Stimulated activated CD8-positive, alpha-beta memory T cell treated with anti-CD3 and anti-CD28 coated beads, Interleukin-12 subunit alpha, Interleukin-12 subunit beta, amount 100 ng/mL, for 24 hours (primary cell): ENCODE results near the gene ENKUR.
"Not testable (repeated sequence)": the region's sequence is repeated elsewhere in the genome, so short reads cannot be mapped to it uniquely, and the experiment has no call there.

Source experiments
- DNase-seq: peaks from one replicate; pipeline ENCODE4 v3.0.0-alpha.2; 2020; ENCODE audit errors: extremely low read depth

The ENKUR gene

DNA sequence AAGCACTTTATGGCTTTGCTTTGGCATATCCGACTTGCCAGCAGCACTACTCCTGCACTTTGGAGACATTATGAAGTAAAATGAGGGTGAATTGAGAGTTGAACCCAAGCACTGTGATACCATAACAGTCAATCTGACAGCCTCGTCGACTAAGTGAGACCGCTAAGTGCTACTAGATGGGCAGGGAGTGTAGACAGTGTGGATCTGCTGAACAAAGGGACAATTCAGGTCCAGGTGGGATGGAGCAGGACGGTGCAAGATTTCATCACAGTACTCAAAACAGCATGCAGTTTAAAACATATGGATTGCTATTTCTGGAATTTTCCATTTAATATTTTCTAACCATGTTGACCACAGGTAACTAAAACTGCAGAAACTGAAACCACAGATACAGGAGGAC lies 42.8 kb downstream of the ENKUR start:
- DNase-seq, result no peak

DNA sequence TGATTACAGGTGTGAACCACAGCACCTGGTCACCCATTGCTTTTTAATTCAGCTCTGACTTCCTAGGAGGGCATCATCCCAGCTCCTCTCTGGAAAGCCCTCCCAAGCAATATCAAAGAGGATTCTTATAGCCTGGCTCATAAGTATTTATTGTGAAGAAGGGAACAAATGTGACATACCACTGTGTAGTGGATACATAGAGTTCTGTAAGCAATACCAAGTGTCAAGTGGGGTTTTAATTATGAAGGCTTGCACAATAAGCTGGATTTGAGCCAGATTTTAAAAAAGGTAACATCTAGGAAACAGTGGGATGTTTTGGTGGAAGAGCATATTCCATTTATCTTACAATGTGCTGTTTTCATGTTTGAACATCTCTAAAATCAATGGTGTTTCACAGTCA lies 44.6 kb downstream of the ENKUR start:
- no peak for DNase-seq

DNA sequence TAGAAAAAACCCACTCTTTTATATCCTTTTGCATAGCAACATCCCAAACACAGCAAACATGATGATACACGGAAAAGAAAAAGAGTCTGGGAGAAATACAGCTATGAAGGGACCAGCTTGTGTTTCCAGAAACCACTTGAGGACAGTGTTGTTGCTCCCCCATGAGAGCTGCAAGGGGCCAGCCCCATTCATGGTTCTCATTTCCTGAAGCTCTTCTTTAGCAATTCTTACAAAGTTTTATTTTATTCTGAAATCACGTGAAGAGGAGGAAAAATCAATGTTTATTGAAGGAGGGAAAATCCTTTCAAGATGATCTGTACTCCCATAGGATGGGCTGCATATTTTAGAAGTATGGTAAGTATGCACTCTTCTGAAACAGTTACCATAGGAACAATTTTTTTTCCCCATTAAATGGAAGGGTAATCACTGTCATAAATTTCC lies 46.1 kb downstream of the ENKUR start:
- DNase-seq, result no peak

DNA sequence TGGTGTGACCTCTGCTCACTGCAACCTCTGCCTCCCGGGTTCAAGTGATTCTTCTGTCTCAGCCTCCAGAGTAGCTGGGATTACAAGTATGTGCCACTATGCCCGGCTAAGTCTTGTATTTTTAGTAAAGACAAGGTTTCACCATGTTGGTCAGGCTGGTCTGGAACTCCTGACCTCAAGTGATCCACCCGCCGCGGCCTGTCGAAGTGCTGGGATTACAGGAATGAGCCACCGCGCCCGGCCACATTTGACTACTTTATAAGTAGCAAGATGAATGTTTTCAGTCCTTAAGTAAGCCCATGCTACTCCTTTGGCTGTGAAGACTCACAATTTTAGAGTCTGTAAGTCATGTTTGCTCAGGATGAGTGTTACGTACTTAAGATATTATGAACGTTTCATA lies 47.0 kb downstream of the ENKUR start:
- not testable (repeated sequence) for DNase-seq

DNA sequence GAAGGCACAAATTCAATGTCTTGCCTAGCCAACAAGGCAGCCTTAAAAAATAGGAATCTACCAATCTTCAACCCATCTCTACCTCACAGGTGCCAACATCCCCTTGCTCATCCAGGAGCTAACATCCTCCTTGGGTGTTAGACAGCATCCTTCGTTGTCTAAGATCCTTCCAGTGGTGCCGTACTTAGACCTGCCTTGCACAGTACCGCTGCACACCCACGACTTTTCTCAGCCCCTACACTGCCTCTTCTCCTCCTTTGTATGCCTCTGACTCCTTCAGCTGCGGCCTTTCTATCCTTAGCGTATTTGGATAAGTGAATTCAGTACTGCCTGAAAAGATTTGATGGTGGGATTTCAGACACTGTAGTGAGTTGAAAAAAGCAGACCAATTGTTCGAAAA lies 47.6 kb downstream of the ENKUR start:
- no peak for DNase-seq

DNA sequence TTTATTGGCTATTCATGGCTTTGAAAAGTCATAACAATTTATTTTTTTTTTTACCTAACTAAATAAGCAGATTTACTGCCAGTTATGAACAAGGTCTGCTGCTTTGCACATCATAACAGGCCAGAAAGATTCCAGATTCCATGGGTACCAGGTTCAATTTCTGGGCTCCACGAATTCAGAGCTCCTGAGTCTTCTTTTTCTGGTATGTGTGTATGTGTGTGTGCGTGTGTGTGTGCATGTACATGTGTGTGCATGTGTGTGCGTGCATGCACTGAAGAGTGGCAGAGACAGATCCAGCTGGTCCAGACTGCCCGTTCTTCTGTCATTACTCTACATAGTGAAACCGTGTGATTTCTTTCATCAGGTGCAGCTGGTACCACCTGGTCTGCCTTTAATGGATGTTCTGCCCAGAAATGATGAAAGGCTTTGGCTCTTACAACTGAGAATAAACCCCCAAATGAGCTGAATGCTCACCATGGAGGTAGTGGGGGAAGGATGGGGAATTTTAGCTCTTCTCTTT lies 48.9 kb downstream of the ENKUR start:
- no peak for DNase-seq

DNA sequence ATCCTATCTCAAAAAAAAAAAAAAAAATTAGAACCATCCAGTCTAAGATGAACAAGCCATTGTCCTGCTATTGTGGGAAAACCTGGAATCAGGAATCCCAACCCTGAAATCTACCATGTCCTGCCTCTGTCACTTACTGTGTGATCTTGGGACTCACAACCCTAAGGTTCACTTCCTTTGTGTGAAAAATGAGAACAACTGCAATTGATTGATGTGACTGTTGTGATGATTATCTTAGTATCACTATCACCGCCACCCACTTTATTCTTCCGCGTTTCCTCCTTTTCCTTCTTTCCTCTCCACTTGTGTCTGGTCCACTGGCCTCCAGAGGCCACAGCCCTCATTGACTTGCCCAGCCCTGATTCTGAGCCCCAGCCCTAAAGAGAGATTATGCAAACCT lies 50.9 kb downstream of the ENKUR start:
- no peak for DNase-seq

DNA sequence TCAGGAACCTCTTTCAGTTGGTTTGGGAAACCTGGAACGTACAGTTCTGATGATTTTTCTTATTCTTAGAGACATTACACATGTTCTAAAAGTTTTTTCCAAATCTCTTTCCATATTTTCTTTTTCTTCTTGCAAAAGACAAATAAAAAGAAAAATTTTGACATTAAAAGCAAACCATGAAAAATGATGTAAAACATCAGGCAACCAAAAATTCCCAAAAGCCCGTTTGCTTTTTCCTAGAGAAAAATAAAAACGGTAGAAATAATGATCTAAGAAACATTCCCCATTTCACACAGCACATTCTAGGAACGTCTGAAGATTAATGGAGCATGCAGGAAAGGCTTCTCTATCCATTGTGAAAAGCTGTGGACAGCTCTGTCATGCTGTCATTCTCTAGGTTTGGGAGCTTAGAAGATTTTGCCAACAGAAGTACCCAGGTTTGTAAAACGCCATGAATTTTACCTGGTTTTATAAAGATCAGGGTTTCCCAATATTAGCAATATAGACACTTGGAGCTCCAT lies 52.4 kb downstream of the ENKUR start:
- DNase-seq, result no peak

DNA sequence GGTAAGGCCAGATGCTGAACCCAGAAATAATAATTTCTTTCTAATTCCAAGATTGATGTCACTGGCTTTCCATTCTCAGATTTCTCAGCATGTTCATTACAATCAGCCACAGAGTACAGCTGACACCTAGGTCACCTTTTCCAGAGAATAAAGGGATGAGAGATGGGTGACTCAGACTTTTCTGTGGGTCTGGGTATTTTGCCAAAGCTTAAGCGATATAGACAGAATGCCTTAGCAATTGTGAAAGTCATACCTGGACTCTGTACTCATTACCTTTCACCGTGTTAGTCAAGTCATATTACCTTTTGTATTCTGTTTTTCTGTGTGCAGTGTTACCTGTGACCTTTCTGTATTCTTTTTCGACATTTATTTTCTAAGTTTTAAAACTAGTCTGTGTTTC lies 53.0 kb downstream of the ENKUR start:
- DNase-seq, result no peak

DNA sequence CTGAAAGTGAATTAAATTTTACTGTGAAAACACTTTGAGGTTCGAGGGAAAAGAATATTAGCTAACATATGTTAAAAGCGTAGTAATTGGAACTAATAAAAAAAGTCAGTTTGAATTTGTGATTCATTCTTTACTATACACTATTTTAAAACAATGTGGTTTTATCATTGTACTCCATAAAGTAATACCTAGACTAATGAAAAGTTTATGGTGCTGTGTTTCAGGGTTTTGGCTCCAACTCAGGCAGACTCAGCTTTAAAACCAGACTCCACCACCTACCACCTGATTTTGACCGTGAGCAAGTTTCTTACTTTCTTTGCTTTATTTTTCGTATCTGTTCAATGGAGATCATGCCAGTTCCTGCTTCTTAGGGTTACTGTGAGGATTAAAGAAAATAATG lies 54.4 kb downstream of the ENKUR start:
- no peak for DNase-seq

DNA sequence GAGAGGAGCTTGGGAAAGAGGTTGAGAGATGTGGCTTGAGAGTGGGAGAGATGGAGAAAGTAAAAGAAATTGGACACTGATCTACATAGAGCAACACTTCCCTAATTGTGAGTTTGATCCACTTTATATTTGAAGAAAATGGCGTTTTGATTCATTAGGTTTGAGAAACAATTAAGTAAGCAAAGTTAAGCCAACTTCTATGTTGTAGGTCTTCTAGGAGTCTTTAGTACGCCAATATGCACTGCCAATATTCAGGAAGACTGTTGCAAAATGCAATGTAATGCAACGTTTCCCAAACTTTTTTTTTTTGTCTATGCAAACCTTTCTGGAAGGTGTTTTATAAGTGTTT lies 56.6 kb downstream of the ENKUR start:
- no peak for DNase-seq

DNA sequence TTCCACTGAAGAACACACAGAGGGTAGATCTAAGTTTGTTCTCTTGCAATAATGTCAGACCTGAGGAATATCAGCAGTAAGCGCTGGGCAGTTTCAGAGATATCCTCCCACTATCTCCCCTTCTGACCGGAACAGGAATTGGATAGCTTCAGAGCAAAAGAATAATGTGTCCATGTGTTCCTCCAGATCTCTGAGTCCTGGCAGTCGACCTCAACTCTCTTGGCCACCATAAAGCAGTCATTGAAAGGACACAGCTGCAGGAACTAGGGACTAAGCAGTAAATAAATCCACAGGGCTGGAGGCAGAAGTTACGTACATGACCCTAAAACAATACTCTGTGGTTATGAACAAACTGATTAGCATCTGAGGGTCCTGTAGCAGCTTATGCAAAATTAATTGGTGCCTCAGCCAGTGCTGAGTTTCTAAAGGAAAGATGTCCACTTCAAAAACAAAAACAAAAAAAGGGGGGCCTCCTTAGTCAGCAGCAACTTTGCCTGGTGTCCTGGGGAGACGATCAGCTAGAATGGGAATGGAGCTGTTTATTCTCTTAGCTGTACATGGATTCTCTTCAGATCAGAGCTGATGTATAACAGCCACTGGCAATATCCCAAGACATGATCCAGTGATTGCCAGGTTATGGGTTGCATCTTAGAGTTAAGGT lies 57.1 kb downstream of the ENKUR start:
- DNase-seq, result no peak

DNA sequence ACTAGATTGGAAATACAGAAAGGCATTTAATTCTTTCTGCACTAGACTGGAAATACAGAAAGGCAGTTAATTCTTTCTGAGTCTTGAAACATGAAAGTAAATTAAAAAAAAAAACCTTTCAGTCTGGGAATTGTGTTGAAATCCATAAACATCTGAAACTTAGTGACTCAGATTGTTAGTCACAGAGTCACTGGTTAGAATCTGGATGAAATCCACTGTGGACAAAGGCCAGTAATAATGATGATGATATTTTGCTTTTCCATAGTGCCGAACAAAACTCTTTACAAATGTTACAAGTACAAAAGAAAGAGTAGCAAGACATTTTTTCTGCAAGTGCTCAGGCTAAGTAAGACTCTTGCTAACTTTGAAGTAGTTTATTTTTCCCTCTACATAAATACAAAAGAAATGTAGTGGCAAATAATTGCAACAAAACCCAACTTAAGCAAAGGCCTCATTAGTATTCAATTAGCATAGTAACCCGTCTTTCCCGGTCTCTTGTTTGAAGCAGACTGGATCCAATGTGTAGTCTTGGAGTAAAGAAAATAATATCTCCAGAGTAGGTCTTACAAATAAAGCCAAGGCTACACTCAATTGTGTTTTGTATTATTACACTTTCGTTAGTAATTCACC lies 57.8 kb downstream of the ENKUR start:
- no peak for DNase-seq

DNA sequence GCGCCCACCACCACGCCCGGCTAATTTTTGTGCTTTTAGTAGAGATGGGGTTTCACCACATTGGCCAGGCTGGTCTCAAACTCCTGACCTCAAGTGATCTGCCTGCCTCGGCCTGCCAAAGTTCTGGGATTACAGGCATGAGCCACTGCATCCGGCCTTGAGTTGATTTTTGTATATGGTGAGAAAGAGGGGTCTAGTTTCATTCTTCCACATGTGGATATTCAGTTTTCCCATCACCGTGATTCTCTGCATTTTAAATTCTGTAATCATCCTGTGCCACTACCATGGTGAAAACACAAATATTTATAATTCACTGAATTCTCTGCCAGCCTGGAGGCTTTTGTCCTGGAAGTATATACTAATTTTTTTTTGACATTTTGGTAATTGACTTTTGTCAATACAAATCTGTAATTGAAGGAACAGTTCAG lies 58.3 kb downstream of the ENKUR start:
- not testable (repeated sequence) for DNase-seq

DNA sequence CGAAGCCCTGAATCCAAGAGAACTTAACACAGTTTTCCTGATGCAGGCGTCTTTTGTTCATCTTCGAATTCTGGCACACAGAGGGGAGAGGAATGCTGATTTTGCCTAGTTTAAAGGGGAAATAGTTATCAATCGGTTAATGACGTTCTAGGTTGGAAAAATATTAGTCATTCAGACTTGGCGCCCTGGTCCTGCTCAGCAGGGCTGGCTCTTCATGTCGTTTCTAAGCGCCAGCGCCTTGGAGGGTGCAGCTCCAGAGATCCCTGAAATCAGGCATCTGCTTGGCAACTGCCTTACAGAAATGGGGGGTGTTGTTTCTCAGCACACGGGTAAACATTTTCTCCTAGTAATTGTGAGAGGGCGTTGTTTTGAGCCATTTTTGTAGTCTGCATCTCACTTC lies 62.3 kb downstream of the ENKUR start:
- no peak for DNase-seq

DNA sequence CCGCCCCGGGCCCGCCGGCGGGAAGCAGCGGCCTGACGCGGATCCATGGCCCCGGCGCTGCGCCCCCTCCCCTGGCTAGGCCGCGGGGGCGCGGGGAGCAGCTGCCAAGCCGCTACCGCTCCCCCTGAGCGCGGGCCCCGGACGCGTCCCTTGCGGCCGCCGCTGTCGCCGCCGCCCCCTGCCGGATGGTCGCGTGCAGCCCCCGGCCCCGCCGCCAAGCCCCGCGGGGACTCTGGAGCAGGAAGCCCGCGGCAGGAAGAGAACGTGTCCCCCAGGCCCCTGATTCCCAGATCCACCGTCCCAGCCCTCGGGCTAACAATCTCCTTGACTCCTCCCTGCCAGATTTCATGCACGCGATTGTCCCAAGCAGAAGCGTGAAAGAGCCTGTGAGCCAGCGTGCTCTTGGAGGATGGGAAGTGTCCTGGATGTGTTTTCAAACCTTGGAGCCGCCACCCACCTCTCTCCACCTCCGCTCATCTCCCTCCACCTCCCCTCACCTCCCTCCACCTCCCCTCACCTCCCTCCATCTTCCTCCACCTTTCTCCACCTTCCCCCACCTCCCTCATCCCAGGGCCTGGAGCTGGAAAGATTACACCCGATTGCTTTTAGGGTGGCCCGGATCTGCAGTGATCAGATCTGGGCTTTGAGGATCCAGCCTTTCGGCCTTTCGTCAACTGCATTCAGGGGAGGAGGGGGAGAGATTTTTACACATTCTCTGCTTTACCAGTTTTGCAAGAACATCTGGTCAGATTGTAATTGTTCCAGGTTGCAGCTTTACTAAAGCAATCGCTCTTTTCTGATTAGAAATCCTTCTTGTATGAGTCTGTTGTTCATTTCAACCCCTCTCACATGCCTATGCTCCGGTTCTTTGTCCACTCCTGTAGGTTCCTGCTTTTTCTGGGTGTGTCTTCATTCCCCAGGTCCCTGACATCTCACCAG lies 63.0 kb downstream of the ENKUR start:
- no peak for DNase-seq

DNA sequence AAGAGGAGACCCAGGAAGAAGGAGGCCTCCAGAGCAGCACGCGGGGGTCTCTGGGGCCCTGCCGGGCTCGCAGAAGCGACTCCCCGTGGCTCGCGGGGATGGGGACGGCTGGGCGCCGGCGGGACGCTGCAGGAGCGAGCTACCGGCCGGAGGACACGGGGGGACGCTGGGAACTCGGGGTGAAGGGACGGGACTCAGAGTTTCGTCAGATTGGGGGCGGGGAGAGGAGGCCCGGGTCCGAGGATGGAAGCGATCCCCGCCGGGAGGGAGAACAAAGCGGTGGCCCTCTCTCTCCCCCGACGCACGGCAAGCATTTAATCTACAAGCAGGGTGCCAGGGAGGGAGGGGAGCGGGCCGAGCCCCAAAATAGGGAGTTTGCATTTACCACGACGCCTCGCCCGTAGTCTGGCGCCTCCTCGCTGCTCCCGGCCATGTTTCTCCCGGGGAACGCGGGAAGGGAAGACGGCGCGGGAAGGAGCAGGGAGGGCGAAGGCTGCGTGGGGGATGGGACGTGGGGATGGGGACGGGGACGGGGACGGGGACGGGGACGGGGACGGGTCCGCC lies 63.7 kb downstream of the ENKUR start, which contains the start of gene PRTFDC1:
PRTFDC1 (minus strand) TSS at position 464 of the 564 bp plus-strand sequence; CDS start at position 433, 31 bp downstream.
- DNase-seq, result no peak

DNA sequence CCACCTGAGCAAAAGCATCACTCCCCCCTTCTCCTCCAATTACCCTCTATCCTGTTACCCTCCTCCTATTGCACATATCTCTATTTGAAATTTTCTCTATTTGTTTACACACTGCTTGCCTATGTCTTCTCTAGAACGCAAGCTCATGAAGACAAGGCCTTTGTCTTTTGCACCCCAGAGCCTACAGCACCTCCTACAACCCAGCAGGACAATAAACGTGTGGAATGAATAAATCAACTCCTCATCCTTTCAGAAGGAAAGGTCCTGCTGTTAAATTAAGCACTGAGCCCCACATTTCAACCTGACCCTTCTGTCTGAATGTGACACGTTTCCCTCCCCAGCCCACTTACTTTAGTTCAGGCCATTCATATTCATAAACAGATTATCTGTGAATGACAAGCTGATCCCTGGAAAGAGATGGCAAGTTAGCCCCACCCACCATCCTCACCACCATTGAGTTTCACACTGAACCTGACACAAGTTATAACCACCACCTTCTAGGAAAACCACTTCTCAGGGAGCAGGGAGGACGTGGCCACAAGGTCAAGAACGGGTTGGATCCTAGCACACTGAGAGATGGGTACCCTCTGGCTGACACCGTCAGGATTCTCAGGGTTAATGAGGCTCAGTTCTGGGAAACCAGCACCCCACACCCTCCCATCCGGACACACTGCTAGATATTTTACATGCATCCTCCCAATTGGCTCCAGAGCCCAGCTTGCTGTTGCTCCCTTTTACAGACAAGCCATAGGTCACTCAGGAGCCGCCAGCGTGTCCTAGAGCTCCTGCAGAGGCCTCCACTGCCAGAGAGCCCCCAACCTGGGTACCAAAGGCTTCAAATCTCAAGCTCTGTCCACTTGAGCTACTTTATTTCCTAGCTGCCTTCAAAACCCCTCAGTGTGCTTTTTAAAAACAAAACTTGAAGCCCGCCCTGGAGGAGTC lies 64.5 kb downstream of the ENKUR start:
- DNase-seq, result no peak

DNA sequence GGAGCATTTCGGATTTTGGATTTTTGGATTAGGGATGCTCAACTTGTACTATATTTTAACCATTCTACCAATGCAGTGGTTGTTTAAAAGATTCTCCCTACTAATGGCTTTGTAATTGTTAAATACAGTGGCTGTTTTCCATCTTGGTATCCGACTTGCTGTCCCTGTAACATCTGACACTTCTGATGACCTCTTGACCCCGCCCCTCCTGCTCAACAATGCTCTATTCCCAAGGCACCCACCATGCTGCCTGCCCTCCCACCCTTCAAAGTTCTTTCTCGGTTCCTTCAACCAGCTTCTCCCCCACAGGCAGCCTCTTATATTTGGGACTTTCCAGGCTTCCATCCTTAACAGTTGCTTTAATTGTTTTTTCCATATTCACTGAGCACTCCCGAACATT lies 65.5 kb downstream of the ENKUR start:
- DNase-seq, result no peak

DNA sequence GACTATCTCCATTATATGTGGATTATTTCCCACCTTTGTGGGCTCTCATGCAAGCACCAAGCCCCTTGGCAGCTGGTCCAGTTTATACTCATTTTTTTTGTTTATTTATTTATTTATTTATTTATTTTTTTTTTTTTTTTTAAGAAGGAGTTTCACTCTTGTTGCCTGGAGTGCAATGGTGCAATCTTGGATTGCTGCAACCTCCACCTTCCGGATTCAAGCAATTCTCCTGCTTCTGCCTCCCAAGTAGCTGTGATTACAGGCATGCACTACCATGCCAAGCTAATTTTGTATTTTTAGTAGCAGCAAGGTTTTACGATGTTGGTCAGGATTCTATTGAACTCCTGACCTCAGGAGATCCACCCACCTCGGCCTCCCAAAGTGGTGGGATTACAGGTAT lies 66.3 kb downstream of the ENKUR start:
- DNase-seq, result no peak
